Mesothelial cell of epicardium (in vitro differentiated cells): ENCODE measurements around the gene GCC1. TPM values are rescaled to one million over a fixed set of nuclear protein-coding genes. Genes with fewer than 3 reads are reported as not detected.

Source experiments
- DNase-seq, 2 experiments: peaks; one replicate each; pipeline ENCODE4 v3.0.0; 2021; ENCODE audit warnings: low spot score in 2 of 2; ENCODE audit not compliant: unreplicated experiment in 2 of 2
- H3K27ac Mint-ChIP-seq: 2 replicates; pipeline ENCODE4 v1.8.0; 2021; ENCODE audit warnings: mixed read lengths
- H3K27me3 Mint-ChIP-seq: 2 replicates; pipeline ENCODE4 v1.8.0; 2021; ENCODE audit warnings: low read depth, mixed read lengths
- H3K36me3 Mint-ChIP-seq: 2 replicates; pipeline ENCODE4 v1.8.0; 2021; ENCODE audit warnings: mixed read lengths
- H3K4me1 Mint-ChIP-seq: 2 replicates; pipeline ENCODE4 v1.8.0; 2021; ENCODE audit warnings: mixed read lengths
- H3K4me3 Mint-ChIP-seq: 2 replicates; pipeline ENCODE4 v1.8.0; 2021; ENCODE audit warnings: mild to moderate bottlenecking, moderate library complexity, mixed read lengths
- H3K9me3 Mint-ChIP-seq: 2 replicates; pipeline ENCODE4 v1.8.0; 2021; ENCODE audit warnings: mixed read lengths
- CTCF ChIP-seq: fragments of 200-600 bp; sonication (generic); IDR thresholded peaks from one replicate; pipeline ENCODE4 v1.5.0; 2021; ENCODE audit warnings: antibody characterized with exemption; ENCODE audit not compliant: unreplicated experiment
- total RNA-seq: library from RNA; stranded (reverse); gene quantifications from 3 replicates; pipeline ENCODE4 v1.2.1, GENCODE V29; 2021

GCC1 gene
- total RNA-seq, 1 donor from 2014 or later = 17.5 TPM

GRCh38 chr7:127588697-127589482, 3.5 kb upstream of the GCC1 start:
- DNase-seq = peak in 1 of 2 experiments; percentile 71
- peaks cover 32% of the 10 kb centered on the region for H3K4me1 Mint-ChIP-seq
- peaks cover 19% of the 10 kb centered on the region for H3K36me3 Mint-ChIP-seq
- H3K27ac Mint-ChIP-seq = peak overlapping the region; percentile 98
- H3K9me3 Mint-ChIP-seq = no peaks in the 10 kb centered on the region
- no peaks in the 10 kb centered on the region for H3K27me3 Mint-ChIP-seq
- TF ChIP-seq CTCF = no peak
- peak overlapping the region; percentile 99 for H3K4me3 Mint-ChIP-seq

- H3K27ac Mint-ChIP-seq = peak within 1 kb of the TSS; percentile 98
- H3K27me3 Mint-ChIP-seq = no peaks in the 10 kb centered on the region
- H3K9me3 Mint-ChIP-seq = no peaks in the 10 kb centered on the region
- peaks cover 20% of the 10 kb centered on the region for H3K36me3 Mint-ChIP-seq
- H3K4me1 Mint-ChIP-seq = peaks cover 39% of the 10 kb centered on the region
- DNase-seq = peak; percentile 87 to 93
- no peak for TF ChIP-seq CTCF
- H3K4me3 Mint-ChIP-seq = peak within 1 kb of the TSS; percentile 99
Measured at GRCh38 chr7:127588019-127588696, 2.8 kb upstream of the GCC1 start, which contains the start of gene ARF5. TSS of gene ARF5 (plus strand) at chr7:127588411. CDS start at chr7:127588499, 88 bp downstream.

GRCh38 chr7:127587663-127588018, 2.2 kb upstream of the GCC1 start:
- Mint-ChIP-seq H3K9me3 (no peaks in the 10 kb centered on the region), H3K27ac (peak overlapping the region; percentile 47), H3K4me3 (peak overlapping the region; percentile 90), H3K4me1 (peaks cover 44% of the 10 kb centered on the region), H3K27me3 (no peaks in the 10 kb centered on the region), H3K36me3 (peaks cover 25% of the 10 kb centered on the region)
- DNase-seq = peak in 1 of 2 experiments; percentile 41
- TF ChIP-seq CTCF = no peak

- H3K36me3 Mint-ChIP-seq = peaks cover 26% of the 10 kb centered on the region
- H3K4me1 Mint-ChIP-seq = peaks cover 48% of the 10 kb centered on the region
- no peak for TF ChIP-seq CTCF
- peak overlapping the region; percentile 90 for H3K4me3 Mint-ChIP-seq
- no peak overlapping the region for H3K27ac Mint-ChIP-seq
- DNase-seq = no peak
- H3K27me3 Mint-ChIP-seq = no peaks in the 10 kb centered on the region
- H3K9me3 Mint-ChIP-seq = no peaks in the 10 kb centered on the region
Measured at GRCh38 chr7:127586346-127586745, 950 bp upstream of the GCC1 start.

- H3K36me3 Mint-ChIP-seq = peaks cover 14% of the 10 kb centered on the region
- H3K27me3 Mint-ChIP-seq = no peaks in the 10 kb centered on the region
- no peak for TF ChIP-seq CTCF
- peaks cover 44% of the 10 kb centered on the region for H3K4me1 Mint-ChIP-seq
- H3K9me3 Mint-ChIP-seq = no peaks in the 10 kb centered on the region
- peak overlapping the region; percentile 93 for H3K27ac Mint-ChIP-seq
- DNase-seq = no peak
- H3K4me3 Mint-ChIP-seq = peak overlapping the region; percentile 90
Measured at GRCh38 chr7:127584648-127585043, 750 bp downstream of the GCC1 start.
